DMS114 treated with DMSO at 0.1 percent for 48 hours (cell line): ENCODE results near the gene SEPTIN10.
"Not testable (repeated sequence)": the region's sequence is repeated elsewhere in the genome, so short reads cannot be mapped to it uniquely, and the experiment has no call there.

Experiments
- DNase-seq: peaks from one replicate; lab custom pipeline; 2025; ENCODE audit not compliant: unreplicated experiment; lab: John Stamatoyannopoulos, UW

Gene SEPTIN10

DNA sequence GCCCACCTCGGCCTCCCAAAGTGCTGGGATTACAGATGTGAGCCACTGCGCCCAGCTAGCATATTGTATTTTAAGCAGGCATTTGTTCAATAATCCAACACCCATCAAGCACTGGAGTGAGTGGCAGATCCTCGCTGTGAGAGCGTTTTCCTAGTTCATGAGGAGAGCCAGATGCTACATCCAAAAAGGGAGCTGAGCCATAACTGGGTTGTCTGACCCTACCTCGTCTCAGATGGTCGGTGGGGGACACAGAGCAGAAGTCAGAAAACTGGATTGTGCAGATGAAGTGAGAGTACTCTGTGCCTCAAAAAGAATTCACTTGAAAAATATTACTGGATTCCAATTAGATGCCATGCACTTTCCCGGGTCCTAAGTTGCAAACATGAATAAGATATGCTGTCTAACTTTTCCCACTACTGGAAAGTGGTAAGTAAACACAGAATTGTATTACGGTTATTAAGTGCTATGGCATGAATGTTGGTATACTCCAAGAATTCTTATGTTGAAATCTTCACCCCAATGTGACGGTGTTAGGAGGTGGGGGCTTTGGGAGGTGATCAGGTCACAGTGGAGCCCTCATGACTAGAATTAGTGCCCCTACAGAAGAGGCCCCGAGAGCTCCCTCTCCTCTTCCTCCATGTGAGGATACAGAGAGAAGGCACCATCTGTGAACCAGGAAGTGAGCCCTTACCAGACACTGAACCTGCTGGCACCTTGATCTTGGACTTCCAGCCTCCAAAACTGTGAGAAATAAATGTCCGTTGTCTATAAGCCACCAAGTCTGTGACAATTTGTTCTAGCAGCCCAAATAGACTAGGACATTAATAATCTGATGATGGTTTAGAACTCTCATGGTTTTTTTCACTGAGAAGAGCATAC, 21.9 kb upstream of the SEPTIN10 start:
- DNase-seq = no peak

DNA sequence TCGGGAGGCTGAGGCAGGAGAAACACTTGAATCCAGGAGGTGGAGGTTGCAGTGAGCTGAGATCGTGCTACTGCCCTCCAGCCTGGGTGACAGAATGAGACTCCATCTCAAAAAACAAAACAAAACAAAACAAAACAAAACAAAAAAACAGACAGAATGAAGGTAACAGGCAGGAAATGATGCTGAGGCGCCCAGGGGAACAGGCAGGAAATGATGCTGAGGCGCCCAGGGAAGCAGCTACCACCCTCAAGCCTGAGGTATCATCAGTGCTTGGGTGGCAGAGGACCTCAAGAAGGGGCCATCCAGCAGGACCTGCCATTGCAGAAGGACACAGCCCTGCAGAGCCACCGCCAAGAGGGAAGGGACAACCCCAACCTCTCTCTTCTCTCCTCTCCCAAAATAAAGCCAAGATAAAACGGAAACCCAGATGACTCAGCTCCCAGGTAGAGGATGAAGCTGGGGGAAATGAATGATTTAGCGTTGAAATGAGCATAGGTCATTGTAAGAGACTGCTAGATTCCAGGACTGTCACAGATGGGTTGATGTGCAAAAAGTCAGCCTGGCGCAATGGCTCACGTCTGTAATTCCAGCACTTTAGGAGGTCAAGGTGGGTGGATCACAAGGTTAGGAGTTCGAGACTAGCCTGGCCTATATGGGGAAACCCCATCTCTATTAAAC, 19.7 kb upstream of the SEPTIN10 start:
- DNase-seq = no peak

DNA sequence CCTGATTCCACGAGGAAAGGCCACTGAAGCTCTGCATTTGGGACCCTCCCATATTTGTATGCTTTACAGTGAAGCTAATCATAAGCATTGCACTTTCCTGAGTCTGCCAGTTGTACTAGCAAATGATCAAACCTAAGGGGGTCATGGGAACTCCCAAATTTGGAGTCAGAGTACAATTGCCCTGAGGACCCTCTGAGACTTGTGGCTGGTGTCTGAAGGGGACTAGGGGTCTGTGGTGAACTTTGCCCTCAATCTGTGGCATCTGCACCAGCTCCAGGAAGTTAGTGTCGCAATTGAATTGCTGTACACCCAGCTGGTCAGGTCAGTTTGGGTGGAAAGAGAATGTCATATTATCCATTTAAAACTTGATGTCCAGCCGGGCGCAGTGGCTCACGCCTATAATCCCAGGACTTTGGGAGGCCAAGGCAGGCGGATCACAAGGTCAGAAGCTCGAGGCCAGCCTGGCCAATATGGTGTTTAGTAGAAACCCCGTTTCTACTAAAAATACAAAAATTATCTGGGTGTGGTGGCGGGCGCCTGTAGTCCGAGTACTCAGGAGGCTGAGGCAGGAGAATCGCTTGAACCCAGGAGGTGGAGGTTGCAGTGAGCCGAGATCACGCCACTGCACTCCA, 18.5 kb upstream of the SEPTIN10 start:
- no peak for DNase-seq

DNA sequence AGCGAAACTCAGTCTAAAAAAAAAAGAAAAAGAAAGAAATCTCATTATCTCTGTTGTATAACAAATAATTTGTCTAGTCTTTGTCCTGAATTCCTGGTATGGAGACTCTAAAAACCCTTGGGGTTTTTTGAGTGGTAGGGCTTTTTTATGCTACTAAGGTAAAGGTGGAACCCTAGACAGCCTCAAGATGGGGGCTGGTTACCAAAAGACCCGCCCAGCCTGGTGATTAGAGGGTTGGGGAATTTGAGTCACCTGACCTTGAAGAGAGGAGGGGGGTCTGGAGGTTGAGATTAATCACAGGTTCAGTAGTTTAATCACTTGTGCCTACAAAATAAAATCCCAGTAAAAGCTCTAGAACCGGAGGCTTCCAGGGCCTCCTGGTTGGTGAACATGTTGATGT, 18.0 kb upstream of the SEPTIN10 start:
- DNase-seq = no peak

DNA sequence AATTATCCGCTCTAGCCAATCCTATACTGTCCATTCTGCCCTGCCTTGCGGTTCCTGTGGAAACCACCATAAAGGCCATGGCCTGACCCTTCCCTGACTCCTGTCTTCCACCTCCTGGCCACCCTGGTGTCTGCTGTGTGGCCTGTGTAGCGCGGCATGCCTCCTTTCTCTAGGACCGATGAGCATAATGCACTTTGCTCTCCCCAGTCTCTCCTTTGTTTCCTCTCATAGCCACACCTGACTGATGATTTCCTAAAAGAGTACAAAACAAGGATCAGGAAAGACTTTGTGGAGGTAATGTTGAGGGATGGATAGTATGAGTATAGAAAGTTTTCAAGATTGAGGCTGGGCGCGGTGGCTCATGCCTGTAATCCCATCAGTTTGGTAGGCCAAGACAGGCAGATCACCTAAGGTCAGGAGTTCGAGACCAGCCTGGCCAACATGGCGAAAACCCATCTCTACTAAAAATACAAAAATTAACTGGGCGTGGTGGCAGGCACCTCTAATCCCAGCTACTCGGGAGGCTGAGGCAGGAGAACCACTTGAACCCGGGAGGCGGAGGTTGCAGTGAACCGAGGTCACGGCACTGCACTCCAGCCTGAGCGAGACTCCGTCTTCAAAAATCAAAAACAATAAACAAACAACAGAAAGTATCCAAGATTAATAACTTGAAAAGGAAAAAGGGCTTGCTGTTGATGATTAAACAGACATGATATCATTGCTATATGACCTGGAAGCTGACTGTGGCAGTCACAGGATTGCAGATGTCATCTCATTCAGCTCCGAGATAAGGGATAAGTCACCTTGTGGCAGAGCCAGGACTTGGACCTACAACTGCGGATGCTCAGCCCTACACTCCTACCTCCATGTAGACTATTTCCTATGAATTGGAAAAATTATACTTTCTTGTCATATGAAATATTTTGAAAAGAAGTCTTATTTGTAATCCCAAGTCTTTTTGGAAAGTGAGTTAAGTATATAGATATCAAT, 17.0 kb upstream of the SEPTIN10 start:
- no peak for DNase-seq

DNA sequence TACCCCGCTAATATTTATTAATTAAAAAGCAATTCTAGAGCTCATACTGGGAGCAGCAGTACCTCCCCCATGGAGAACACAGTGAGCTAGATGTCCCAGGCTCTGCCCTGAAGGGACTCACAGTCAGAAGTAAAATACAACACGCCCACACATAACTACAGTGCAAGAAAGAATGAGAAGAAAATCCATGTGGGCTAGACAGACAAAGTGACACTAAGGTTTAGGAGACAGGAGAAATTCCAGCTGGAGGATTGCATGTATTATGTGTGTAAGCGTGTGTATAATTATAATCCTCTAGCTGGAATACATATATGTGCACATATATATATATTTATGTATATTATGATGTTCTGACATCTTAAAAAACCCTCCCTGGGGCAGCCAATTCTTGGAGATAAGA, 16.1 kb upstream of the SEPTIN10 start:
- DNase-seq = no peak

DNA sequence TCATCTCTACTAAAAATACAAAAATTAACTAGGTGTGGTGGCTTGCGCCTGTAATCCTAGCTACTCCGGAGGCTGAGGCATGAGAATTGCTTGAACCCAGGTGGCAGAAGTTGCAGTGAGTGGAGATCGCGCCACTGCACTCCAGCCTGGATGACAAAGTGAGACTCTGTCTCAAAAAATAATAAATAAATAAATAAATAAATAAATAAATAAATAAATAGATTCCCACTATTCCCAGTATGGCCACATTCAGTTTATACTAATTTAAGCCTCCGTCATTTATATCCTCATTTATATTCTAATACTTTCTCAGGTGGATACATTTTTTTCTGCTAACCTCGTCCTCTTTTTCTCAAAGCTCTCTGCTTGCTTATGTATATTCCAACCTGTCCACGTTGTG, 14.6 kb upstream of the SEPTIN10 start:
- DNase-seq = not testable (repeated sequence)

DNA sequence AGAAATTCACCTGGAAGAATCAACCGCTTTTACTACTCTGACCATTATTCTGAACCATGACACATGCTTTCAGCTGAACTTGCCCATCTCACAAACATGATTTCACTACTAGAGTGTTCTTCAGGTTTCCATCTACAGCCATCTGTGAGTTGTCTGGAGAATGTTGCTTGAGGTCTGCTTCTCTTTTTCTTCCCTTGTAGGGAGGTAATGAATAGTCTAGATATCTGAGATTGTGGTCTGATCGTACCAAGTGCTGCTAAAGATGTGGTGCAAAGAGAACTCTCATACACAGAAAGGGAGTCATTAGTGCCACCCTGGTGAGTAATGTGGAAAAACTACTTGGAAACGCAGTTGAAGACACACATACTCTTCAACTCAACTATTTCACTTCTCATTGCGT, 10.6 kb upstream of the SEPTIN10 start:
- DNase-seq = no peak

DNA sequence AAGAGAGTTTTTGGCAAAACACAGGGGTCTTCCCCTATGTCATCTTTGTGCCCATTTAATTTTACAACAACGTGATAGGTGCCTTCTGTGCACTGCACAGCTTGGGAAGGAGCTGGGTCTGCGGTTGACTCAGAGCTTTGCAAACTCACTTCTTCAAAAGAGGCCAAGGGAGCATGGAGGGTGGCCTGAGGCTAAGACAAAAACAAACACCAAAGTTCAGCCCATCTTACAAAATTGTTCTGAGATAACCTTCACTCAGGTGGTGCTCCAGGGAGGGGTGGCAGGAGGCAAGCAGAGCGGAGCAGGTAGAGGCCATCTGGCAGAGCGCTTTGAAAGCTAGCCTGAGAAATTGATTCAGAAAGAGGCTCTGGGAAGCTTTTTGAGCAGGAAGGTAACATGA, 10.2 kb upstream of the SEPTIN10 start:
- DNase-seq = no peak

DNA sequence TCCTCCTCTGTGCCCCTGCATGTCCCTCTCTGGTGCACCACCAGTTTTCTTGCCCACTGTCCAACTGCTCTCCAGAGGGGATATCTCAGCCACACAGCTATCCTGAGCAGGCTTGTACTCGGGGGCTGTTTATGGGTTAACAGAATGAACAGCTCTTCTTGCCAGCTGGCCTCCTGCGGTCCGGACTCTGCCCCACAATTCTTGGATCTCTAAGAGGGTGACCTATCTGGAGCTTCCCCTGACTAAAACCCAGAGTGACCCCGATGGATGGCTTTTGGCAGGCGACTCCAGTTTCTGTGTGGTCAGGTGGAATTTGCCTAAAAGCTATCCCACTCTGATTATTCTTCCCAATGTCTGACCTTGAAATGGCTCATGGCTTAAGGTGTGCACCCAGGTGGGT, 9.5 kb upstream of the SEPTIN10 start:
- DNase-seq = no peak

DNA sequence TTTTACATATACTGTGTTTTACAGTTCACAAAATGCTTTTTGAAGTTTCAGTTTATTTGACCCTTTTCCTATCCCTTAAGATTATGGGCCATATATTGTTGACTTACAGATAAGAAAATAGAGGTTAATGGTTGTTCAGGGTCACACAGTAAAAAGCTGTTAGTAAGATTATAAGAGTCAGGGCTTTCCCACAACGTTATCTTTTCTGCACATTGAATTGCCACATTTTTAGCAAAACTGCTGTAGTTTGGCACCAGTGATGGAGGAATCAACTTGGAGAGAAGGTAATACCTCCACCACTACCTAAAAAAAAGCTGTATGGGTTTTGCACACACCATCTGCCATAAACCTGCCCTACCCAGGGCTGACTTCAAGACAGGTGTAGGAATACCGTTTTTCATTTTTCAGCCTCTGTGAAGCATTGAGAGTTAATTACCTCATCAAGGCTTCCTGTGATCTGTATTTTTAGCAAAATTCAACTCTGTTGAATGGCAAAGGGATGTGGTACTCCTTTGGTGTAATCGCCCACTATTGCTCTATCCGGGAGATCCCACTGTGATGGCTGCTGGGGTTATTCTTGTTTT, 5.4 kb upstream of the SEPTIN10 start:
- no peak for DNase-seq

DNA sequence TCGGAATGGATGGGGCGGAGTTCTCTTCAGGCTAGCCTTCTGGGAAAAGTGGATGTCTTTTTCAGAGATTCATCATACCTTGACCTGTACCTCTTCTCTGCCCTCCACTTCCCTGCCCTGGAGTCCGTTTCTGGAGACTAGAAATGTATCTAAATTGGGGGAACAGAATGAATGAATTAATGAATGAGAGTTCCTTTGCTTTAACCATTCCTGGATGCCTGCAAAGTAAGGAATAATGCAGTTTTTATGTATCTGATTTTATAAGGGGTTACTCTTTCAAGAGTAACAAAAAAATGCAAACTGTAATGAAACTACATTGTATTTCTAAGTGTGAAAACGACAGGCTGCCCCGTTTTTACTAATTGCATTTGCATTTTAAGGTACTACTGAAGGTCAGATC, 2.4 kb upstream of the SEPTIN10 start:
- DNase-seq = no peak

DNA sequence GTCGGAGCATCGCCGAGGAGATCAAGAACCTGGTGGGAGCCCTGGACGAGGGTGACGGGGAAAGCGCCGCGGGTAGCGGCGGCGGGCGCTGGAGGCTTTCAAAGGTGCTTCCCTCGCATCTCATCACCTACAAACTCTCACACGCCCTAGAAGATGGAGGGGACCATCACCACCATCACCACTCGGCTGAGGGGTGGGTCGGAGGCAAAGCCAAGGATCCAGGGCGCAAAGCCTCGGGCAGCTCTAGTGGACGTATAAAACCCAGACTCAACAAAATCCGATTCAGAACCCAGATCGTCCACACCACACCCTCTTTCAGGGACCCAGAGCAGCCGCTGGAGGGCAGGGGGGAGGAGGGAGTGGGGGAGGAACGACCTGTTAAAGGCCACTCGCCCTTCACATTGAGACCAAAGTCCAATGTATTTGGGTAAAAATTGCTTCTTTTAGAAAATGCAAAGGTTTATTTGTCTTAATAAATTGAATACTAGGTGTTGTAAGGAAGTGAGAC, 1.9 kb upstream of the SEPTIN10 start:
- DNase-seq = no peak

DNA sequence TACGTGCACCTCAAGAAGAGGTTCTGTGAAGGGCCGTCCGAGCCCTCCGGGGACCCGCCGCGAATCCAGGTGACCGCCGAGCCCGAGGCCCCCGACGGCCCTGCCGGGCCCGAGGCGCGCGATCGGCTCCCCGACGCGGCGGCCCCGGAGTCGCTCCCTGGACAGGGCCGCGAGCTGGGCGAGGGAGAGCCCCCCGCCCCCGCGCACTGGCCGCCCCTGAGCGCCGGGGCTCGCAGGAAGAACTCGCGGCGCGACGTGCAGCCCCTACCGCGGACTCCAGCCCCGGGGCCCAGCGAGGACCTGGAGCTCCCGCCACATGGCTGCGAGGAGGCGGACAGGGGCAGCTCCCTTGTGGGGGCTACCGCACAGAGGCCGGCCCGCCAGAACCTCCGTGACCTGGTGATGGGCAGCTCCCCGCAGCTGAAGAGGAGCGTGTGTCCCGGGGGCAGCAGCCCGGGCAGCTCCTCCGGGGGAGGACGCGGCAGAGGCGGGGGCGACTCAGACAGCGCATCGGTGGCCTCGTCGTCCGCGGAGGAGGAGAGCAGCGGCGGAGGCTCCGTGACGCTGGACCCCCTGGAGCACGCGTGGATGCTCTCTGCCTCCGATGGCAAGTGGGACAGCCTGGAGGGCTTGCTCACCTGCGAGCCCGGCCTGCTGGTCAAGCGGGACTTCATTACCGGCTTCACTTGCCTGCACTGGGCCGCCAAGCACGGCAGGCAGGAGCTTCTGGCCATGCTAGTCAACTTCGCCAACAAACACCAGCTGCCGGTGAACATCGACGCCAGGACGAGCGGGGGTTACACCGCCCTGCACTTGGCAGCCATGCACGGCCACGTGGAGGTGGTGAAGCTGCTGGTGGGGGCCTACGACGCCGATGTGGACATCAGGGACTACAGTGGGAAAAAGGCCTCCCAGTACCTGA, 1.2 kb upstream of the SEPTIN10 start:
- DNase-seq = no peak

DNA sequence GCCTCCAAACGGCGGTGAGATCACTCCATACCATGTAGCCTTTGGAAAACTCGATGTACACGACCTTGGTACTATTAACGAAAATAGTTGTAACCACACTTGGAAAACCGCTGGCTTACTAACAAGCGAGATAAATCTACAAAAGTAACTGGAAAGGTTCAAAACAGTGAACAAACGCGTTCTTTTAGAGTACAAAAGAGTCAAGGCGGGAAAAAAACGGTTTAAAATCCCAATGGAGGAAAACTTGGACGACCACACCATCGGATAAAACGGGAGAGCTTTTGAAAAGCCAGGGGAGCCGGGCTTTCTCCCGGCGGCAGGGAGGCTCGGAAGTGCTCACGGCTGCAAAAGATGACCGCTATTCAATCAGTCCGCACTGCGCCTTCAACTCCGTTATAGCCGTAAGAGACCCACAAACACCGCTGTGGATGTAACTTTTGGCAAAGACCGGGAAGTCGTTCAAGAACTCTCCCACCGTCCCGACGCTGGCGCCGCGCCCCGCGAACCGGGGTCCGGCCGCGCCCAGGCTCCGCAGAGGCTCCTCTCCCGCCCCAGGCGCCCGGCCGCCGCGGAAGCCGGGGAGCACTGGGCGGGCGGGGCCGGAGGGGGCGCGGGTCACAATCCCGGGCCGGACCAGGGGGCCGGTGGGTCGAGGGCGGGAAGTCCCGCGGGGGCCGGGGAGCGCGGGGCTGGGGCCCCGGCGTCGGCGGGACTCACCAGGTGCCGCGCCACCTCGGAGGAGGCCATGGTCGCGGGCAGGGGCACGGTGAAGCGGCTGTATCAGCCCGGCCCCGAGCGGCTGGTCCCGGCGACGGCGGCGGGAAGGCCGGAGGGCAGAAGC, 465 bp downstream of the SEPTIN10 start:
- DNase-seq = no peak

DNA sequence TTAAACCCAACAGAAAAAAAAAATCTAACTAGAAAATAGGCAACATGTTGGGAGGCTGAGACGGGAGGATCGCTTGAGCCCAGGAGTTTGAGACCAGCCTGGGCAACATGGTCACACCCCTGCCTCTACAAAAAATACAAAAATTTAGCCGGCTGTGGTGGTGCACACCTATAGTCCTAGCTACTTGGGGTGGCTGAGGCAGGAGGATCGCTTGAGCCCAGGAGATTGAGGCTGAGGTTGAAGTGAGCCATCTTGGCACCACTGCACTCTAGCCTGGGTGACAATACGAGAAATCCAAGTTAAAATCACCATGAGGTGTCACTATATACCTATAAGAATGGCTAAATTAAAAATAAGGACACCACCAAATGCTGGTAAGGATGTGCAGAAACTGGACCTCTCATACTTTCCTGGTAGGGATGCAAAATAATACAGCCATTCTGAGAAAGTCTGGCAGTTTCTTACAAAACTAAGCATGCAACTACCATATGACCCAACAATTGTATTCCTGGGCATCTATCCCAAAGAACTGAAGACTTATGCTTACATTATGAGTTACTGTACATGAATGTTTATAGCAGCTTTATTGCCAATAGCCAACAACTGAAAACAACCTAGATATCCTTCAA, 2.2 kb downstream of the SEPTIN10 start:
- DNase-seq = no peak

DNA sequence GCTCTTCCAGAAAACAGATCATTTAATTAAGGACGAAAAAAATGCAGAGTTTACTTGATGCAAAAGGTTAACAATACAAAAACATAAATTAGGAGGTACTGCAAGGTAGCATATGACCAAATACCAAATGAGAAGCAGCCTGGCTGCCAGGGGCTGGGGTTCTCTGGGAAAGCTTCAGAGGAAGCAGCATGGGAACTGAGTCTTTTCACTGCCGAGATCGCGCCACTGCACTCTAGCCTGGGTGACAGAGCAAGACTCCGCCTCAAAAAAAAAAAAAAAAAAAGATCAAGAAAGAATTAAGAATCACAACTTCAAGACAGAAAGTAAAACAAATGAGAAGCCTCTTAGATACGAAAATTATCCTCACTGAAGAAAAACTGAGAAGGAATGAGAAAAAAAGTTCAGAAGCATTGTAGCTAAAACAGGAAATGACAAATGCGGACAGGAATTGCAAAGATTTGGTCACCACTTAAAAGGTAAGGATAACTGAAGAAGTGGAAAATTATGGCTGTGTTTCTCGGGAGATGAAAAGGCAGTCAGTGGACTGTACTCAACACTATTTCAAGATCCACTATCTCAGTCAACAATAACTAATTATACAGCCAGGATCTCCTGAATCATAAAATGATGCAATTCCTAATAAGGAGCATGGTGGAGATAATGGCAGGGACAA, 4.3 kb downstream of the SEPTIN10 start:
- DNase-seq = no peak
